Activated gamma-delta T cell treated with anti-CD3 and anti-CD28 coated beads, Interleukin-2, amount 50 U/mL, for 16 hours (primary cell): ENCODE data around the gene LAMTOR4.
"Not testable (repeated sequence)": the region's sequence is repeated elsewhere in the genome, so short reads cannot be mapped to it uniquely, and the experiment has no call there.

Experiments used
- DNase-seq: peaks from one replicate; pipeline ENCODE4 v3.0.0-alpha.2; 2020; ENCODE audit warnings: low read depth

The LAMTOR4 gene

DNA sequence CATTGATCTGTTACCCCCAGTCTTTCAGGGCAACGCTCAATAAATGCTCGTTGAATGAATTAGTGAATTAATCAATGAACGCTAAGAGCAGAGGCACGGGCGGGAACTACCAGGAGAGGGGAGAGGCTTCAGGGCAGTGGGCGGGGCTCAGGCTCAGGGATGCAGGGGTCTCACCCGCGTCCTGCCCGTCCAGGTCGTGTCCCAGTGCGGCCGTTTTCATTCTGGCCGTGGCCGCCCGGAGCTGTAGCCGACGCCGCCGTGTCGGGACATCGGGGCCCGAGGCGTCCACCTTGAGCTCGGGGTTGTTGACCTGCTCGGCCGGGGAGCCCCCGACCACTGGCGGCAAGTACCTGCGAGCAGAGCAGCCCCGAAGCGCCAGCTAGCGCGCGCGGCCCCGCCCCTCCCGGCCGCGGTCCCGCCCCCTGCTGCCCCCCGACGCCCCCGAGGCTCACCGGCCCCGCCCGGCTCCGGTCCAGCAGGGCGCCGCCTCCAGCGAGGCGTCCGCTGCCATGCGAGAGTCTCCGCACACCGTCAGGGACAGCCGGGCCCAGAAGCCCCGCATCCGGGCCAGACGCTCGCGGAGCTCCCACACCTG, 22.5 kb downstream of the LAMTOR4 start:
- DNase-seq = no peak

DNA sequence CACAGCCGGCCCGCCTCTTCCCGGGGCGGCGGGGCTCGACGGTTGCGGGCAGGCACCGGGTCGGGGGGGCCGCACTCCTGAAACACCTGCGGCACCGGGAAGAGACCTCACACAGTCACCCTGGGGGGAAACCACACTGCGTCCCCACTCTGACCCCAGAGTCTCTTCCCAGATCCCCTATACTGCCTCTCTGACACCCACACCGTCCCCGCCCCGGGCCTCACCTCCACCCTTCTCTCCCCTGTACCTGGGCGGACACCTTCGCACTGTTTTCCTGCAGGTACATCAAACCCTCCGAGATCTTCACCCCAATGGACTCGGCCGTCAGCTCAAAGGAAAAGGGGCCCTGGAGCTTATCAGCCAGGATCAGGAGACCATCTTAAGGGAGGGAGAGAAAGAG, 23.1 kb downstream of the LAMTOR4 start:
- DNase-seq = no peak

- DNase-seq = no peak
Measured at GRCh38 chr7:100173806-100174495, 25.2 kb downstream of the LAMTOR4 start.

GRCh38 chr7:100174582-100174981, 25.9 kb downstream of the LAMTOR4 start:
- DNase-seq = no peak

GRCh38 chr7:100175296-100175935, 26.7 kb downstream of the LAMTOR4 start:
- no peak for DNase-seq

DNA sequence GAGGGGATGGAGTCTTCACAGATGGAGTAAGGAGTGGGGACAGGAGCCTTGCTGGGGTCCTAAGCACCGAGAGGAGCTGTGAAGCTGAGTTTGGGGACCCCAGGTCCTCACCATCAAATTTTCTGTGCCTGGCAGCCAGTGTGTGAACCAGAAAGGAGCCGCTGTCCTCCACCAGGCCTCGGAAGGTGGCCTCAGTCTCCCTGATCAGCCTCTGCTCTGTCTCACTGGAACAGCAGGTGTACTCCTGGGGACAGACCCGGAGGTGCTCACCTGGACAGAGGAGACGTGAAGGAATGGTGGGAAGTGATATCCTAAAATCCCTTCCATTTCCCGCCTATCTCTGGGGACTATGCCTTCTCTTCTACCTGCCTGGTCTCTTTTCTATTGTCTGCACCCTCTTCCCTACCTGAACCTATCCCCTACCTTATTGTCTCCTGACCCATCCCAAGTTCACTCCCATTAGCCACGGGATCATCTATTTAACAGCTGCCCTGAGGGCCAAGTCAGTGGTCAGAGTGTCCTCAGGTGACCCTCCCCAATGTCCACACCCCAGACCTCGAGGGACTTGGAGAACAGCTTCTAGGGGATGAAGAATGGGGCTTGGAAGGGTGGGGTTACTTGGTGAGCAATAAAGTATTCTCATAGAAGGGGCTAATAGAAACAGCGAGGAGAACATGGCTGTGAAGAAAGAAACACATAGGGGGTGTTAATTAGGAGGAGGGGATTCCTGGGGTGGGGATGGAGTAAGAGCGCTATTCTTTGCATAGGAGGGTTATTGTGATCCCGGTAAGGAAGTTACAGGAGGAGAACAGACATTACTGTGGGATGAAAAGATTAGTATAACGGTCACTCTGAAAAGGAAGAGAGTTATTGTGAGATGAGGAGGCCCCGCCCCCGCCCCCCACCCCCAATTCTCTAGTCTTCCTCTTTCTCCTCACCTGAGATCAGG, 27.7 kb downstream of the LAMTOR4 start:
- no peak for DNase-seq

- DNase-seq = peak; percentile 95
Measured at GRCh38 chr7:100177045-100178001, 28.6 kb downstream of the LAMTOR4 start, which contains the start of the genes GPC2 and STAG3. GPC2 (minus strand) TSS chr7:100177381; CDS start chr7:100177199, 182 bp downstream. STAG3 (plus strand) TSS chr7:100177918; CDS start chr7:100180557, 2,639 bp downstream.

DNA sequence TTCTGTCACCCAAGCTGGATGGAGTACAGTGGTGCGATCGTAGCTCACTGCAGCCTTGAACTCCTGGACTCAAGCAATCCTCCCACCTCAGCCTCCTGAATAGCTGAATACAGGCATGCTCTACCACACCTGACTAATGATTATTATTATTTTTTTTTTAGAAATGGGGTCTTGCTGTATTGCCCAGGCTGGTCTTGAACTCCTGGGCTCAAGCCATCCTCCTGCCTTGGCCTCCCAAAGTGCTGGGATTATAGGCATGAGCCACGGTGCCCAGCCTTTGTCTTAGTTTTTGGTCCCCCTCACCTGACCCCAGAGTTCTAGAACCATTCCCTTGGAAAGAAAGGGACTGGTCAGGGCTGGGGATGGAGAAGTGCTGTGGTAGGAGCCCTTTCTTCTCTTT, 31.4 kb downstream of the LAMTOR4 start:
- not testable (repeated sequence) for DNase-seq

GRCh38 chr7:100182616-100183015, 33.9 kb downstream of the LAMTOR4 start:
- DNase-seq = not testable (repeated sequence)

GRCh38 chr7:100183090-100183489, 34.4 kb downstream of the LAMTOR4 start:
- not testable (repeated sequence) for DNase-seq

DNA sequence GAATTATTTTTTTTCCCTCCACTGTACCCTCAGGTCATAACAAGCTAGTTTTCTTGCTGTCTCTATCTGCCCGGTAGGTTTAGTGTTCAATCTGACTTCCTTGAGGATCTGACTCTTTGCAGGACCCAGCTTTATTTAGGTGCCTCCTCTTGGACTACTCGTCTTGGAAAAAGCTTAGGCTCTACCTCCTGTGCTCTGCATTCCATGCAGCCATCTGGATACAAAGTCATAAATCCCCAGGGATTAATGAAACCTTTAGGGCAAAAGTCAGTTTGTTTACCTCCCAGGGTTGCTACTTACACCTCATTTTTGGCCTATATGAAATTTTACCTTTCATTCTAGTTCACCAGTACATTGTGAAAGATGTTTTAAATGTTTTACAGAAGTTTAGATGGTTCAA, 37.0 kb downstream of the LAMTOR4 start:
- DNase-seq = no peak

DNA sequence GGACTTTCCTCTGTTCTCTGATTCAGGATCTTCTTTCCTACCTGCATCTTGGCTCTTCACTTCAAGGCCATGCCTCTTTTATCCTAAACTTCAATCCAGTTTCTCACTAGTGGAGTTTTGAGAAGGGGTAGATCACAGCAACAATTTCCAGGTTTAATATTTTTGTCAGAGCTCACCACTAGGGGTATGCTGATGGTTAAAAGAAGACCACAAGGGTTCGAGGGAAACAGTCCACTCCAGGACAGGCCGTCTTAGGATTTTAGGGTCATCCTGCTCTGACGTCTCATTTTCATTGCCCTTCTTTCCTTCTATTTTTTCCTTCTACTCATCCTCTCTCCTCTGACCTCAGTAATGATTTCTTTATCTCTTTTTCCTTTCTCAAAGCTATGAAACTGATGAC, 40.3 kb downstream of the LAMTOR4 start:
- DNase-seq = no peak

DNA sequence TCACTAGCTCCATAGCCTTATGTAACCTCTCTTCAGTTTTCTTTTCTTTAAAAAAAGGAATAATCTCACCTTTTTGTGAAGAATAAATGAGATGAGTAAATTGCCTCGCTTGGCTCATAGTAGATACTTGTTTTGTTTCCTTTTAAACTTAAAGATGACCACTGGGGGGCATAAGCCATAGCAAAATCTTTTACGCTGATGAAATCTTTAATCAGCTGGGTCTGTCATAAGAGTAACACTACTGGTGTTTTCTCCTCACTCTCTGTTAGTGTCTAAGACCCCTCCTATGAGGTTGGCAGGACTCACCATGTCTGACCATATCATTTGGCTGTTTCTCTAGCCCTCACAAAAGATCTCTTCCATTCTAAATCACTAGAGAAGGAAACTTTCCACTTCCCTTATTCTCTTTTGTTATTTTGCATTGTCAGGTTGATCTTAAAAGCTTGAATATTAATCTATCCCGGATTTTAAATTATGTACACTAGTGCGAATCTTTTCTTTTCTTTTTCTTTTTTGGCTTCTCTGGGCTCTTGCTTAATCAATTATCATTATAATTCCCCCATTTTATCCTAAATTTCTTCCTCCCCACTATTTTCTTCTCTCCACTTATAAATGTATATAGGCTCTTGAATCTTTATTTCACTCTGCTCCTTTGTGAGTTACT, 41.5 kb downstream of the LAMTOR4 start:
- no peak for DNase-seq

- DNase-seq = no peak
Measured at GRCh38 chr7:100191775-100192174, 43.1 kb downstream of the LAMTOR4 start.

DNA sequence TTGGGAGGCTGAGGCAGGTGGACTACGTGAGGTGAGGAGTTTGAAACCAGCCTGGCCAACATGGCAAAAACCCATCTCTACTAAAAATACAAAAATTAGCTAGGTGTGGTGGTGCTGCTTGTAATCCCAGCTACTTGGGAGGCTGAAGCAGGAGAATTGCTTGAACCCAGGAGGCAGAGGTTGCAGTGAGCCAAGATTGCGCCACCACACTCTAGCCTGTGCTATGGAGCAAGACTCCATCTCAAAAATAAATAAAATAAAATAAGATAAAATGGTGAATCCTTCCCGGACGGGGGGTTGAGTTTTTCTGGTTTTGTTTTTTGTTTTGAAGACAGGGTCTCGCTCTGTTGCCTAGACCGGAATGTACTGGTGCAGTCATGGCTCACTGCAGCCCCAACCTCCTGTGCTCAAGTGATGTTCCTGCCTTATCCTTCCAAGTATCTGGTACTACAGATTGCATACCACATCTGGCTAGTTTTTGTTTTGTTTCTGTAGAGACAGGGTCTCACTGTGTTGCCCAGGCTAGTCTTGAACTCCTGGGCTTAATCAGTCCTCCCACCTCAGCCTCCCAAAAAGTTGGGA, 43.7 kb downstream of the LAMTOR4 start:
- not testable (repeated sequence) for DNase-seq

DNA sequence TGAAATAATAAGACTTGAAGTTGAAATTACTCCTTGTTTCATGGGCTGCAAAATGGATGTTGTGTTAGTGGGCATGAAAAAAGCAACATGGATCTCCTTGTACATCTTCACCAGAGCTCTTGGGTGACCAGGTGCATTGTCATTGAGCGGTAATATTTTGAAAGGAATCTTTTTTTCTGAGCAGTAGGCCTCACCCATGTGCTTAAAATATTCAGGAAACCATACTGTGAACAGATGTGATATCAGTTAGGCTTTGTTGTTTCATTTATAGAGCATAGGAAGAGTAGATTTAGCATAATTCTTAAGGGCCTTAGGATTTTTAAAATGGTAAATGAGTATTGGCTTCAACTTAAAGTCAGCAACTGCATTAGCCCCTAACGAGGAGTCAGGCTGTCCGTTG, 44.3 kb downstream of the LAMTOR4 start:
- no peak for DNase-seq

DNA sequence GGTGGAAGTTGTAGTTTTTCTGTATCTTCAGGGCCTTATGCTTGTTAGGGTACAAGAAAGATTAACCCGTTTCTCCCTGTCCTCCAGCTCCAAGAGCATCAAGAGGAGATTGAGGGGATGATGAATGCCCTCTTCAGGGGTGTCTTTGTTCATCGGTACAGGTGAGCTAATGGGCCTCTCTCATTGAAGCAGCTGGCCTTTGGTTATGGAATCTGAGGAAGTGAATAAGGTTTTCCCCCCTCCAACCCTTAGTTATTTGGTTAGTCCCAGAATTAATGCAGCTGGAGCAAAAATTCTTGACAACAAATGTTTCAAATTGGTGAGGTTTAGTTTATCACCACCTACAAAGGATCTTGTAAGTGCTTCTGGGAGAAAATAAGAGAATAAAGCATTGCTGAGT, 46.5 kb downstream of the LAMTOR4 start:
- DNase-seq = no peak

GRCh38 chr7:100195901-100196322, 47.2 kb downstream of the LAMTOR4 start:
- DNase-seq = not testable (repeated sequence)

- no peak for DNase-seq
Measured at GRCh38 chr7:100198266-100198665, 49.5 kb downstream of the LAMTOR4 start.

- no peak for DNase-seq
Measured at GRCh38 chr7:100200693-100201092, 52.0 kb downstream of the LAMTOR4 start.
